Endothelial cell (in vitro differentiated cells): Measurements from ENCODE around the gene IGFBP5. TPM values are rescaled to one million over a fixed set of nuclear protein-coding genes. Genes with fewer than 3 reads are reported as not detected.

Experiments used
- DNase-seq: peaks from one replicate; pipeline ENCODE4 v3.0.0; 2021; ENCODE audit warnings: low spot score
- H3K27ac Mint-ChIP-seq: one replicate; pipeline ENCODE4 v1.8.0; 2021; ENCODE audit warnings: mixed read lengths, inconsistent platforms; ENCODE audit not compliant: unreplicated experiment
- H3K27me3 Mint-ChIP-seq: one replicate; pipeline ENCODE4 v1.8.0; 2021; ENCODE audit warnings: mild to moderate bottlenecking, moderate library complexity, mixed read lengths, inconsistent platforms; ENCODE audit not compliant: unreplicated experiment
- H3K36me3 Mint-ChIP-seq: one replicate; pipeline ENCODE4 v1.8.0; 2021; ENCODE audit warnings: mild to moderate bottlenecking, low read depth, mixed read lengths, inconsistent platforms; ENCODE audit not compliant: unreplicated experiment
- H3K4me1 Mint-ChIP-seq: one replicate; pipeline ENCODE4 v1.8.0; 2021; ENCODE audit warnings: mild to moderate bottlenecking, mixed read lengths, inconsistent platforms; ENCODE audit not compliant: unreplicated experiment
- H3K4me3 Mint-ChIP-seq: one replicate; pipeline ENCODE4 v1.8.0; 2021; ENCODE audit warnings: mild to moderate bottlenecking, mixed read lengths, inconsistent platforms; ENCODE audit not compliant: unreplicated experiment
- H3K9me3 Mint-ChIP-seq: one replicate; pipeline ENCODE4 v1.8.0; 2021; ENCODE audit warnings: mixed read lengths, inconsistent platforms; ENCODE audit not compliant: unreplicated experiment
- CTCF ChIP-seq: fragments of 200-600 bp; sonication (generic); IDR thresholded peaks from one replicate; pipeline ENCODE4 v1.5.0; 2021; ENCODE audit warnings: antibody characterized with exemption; ENCODE audit not compliant: unreplicated experiment
- total RNA-seq: library from RNA; stranded (reverse); fragmentation: NEBNext Ultra II Directional; extraction: Animal tissue kit (Norgen Biotek cat#: 25700); gene quantifications from one replicate; pipeline ENCODE4 v1.2.1, GENCODE V29; 2021; ENCODE audit not compliant: unreplicated experiment

Gene IGFBP5
- total RNA-seq, 1 donor from 2014 or later, result 7.2 TPM

DNA sequence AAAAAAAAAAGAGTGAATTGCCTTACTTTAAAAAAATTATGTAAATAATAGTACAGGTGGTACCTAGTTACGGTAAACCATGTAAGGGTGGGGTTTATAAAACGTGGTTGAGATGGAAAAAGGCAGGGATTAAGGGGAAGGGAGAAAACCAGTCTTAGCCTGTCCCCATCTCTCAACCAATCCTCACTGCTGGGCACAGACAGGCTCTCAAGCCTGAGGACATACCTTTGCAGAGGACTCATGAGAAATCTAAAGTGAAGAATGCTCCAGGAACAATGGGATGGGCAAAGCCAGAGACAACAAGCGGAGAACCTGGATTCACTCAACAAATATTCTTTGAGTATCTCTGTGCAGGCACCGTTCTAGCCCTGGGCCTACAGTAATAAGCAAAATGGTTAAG, 65.6 kb downstream of the IGFBP5 start:
- H3K9me3 Mint-ChIP-seq, result no peaks in the 10 kb centered on the region

GRCh38 chr2:216626875-216627245, 68.5 kb downstream of the IGFBP5 start:
- Mint-ChIP-seq H3K27ac (no peak overlapping the region), H3K36me3 (no peaks in the 10 kb centered on the region), H3K27me3 (peaks cover 2% of the 10 kb centered on the region), H3K9me3 (no peaks in the 10 kb centered on the region), H3K4me1 (peaks cover 10% of the 10 kb centered on the region), H3K4me3 (no peak overlapping the region)
- no peak for TF ChIP-seq CTCF
- DNase-seq, result no peak

More for the DNA sequence above, 65.6 kb downstream of the IGFBP5 start:
- Mint-ChIP-seq H3K4me3 (no peak overlapping the region), H3K27ac (no peak overlapping the region), H3K27me3 (peaks cover 16% of the 10 kb centered on the region), H3K36me3 (peaks cover 16% of the 10 kb centered on the region), H3K4me1 (peaks cover 27% of the 10 kb centered on the region)
- no peak for TF ChIP-seq CTCF
- DNase-seq, result no peak

GRCh38 chr2:216626168-216626874, 69.0 kb downstream of the IGFBP5 start:
- Mint-ChIP-seq H3K27ac (no peak overlapping the region), H3K4me1 (peaks cover 5% of the 10 kb centered on the region), H3K4me3 (no peak overlapping the region), H3K36me3 (no peaks in the 10 kb centered on the region), H3K9me3 (no peaks in the 10 kb centered on the region), H3K27me3 (peaks cover 2% of the 10 kb centered on the region)
- TF ChIP-seq CTCF, result no peak
- DNase-seq, result no peak

GRCh38 chr2:216624251-216624650, 71.1 kb downstream of the IGFBP5 start:
- Mint-ChIP-seq H3K4me1 (peaks cover 13% of the 10 kb centered on the region), H3K27me3 (no peaks in the 10 kb centered on the region), H3K36me3 (no peaks in the 10 kb centered on the region), H3K9me3 (no peaks in the 10 kb centered on the region), H3K4me3 (no peak overlapping the region), H3K27ac (no peak overlapping the region)
- DNase-seq, result no peak
- TF ChIP-seq CTCF, result no peak

DNA sequence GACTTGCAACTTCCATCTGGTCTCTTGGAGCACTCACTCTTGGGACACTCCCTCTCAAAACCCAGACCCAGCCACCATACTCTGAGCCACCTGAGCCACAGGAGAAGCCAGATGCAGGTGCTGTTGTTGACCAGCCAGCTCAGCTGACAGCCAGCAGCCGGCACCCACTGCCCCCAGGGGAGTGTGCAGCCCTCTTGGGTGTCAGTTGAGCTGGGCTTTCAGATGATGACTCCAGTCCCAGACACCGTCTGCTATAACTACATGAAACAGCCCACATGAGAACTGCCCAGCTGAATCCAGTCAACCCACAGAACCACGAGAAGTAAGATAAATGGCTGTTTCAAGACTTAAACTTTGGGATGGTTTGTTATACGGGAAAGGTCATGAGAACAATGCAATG, 72.8 kb downstream of the IGFBP5 start:
- no peak overlapping the region for H3K27ac Mint-ChIP-seq
- peaks cover 20% of the 10 kb centered on the region for H3K4me1 Mint-ChIP-seq

More for the DNA sequence above, 72.8 kb downstream of the IGFBP5 start:
- no peak for TF ChIP-seq CTCF
- H3K9me3 Mint-ChIP-seq, result no peaks in the 10 kb centered on the region
- H3K4me3 Mint-ChIP-seq, result no peak overlapping the region
- no peaks in the 10 kb centered on the region for H3K27me3 Mint-ChIP-seq
- DNase-seq, result no peak
- no peaks in the 10 kb centered on the region for H3K36me3 Mint-ChIP-seq

Other genes starting within 250 kb of the IGFBP5 start
- 2,729 TPM for gene RPL37A, start 196.7 kb downstream of the IGFBP5 start, total RNA-seq
- gene IGFBP2, start 62.1 kb downstream of the IGFBP5 start, total RNA-seq, result 1,170 TPM
- gene TNP1, start 164.5 kb upstream of the IGFBP5 start, total RNA-seq, result not detected